ENCODE measurements around the gene MUC13.

DNA sequence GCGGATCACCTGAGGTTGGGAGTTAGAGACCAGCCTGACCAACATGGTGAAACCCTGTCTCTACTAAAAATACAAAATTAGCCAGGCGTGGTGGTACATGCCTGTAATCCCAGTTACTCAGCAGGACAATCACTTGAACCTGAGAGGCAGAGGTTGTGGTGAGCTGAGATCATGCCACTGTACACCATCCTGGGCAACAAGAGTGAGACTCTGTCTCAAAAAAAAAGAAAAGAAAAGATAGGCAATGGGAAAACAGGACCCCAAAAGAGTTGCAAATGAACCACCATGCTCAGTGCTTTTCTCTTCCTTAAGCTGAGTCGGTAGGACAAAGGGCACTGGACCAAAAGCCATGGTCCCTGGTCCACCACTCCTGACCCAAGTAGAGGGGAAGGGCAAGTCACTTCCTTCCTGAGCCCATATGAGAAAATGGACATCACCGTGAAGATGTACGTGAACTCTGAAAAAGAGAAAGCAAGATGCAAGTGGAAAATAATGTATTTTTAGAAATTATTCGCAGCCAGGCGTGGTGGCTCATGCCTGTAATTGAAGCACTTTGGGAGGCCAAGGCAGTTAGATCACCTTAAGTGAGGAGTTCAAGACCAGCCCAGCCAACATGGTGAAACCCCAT, 50.0 kb downstream of the MUC13 start:
- no peak for TF ChIP-seq EP300 (IDR thresholded peaks at IDR 0.05)
- TF ChIP-seq POLR2A (IDR thresholded peaks at IDR 0.05): no peak
